Measurements from ENCODE around the gene KIF11.

KIF11 gene

GRCh38 chr10:92702301-92702916 lies 109.5 kb downstream of the KIF11 start:
- no peak for DNase-seq (ENCODE audit: low read depth in 2 of 2)
